SK-N-SH (cell line): ENCODE measurements around the gene TNFSF15. TPM values are rescaled to one million over a fixed set of nuclear protein-coding genes. Genes with fewer than 3 reads are reported as not detected.

Source experiments
- CTCF ChIA-PET: fragments of 300-600, 350-600 bp; formaldehyde crosslinking; extraction: SDS; loops from one replicate; lab custom pipeline; 2021; lab: Yijun Ruan, JAX
- POLR2A ChIA-PET: fragments of 350-600 bp; sonication (Branson Sonifier 250); formaldehyde crosslinking; extraction: SDS; loops from one replicate; lab custom pipeline; 2020; ENCODE audit warnings: antibody characterized with exemption, inconsistent platforms; lab: Yijun Ruan, JAX
- DNase-seq: peaks from one replicate; pipeline ENCODE4 v3.0.0; 2012
- H2AFZ ChIP-seq: fragments of 200-600 bp; sonication (generic); 2 replicates; pipeline ENCODE4 v1.8.1; 2016; ENCODE audit warnings: antibody characterized with exemption, mild to moderate bottlenecking, low read depth
- H3F3A ChIP-seq: fragments of 200-600 bp; sonication (generic); replicated peaks from 2 replicates; pipeline ENCODE3; 2016; ENCODE audit warnings: antibody characterized with exemption, mild to moderate bottlenecking; ENCODE audit not compliant: insufficient read depth
- H3K27ac ChIP-seq, 2 experiments: fragments of 200-500 bp in 1 of 2; fragments of 200-600 bp in 1 of 2; sonication (Bioruptor generic) in 1 of 2; sonication (generic), shearing (Covaris generic) in 1 of 2; 2 replicates each; pipeline versions ENCODE4 v1.5.1 to v1.6.1; 2014 to 2016; ENCODE audit warnings: low read depth in 2 of 2, inconsistent platforms in 1 of 2, low read length in 1 of 2, mild to moderate bottlenecking in 1 of 2, mixed read lengths in 1 of 2
- H3K27me3 ChIP-seq: fragments of 200-600 bp; sonication (generic), shearing (Covaris generic); 2 replicates; pipeline ENCODE4 v1.6.1; 2016; ENCODE audit warnings: mixed run types; ENCODE audit not compliant: insufficient read depth
- H3K36me3 ChIP-seq, 2 experiments: fragments of 200-500 bp in 1 of 2; fragments of 200-600 bp in 1 of 2; sonication (Bioruptor generic) in 1 of 2; sonication (generic) in 1 of 2; replicated peaks in 1 of 2; 2 replicates each; pipeline versions ENCODE3 to v1.5.1; 2014 to 2016; ENCODE audit warnings: low read length in 1 of 2, mild to moderate bottlenecking in 1 of 2; ENCODE audit not compliant: insufficient read depth in 2 of 2, control insufficient read depth in 1 of 2
- H3K4me1 ChIP-seq, 2 experiments: fragments of 200-500 bp in 1 of 2; fragments of 200-600 bp in 1 of 2; sonication (Bioruptor generic) in 1 of 2; sonication (generic), shearing (Covaris generic) in 1 of 2; 2 replicates each; pipeline versions ENCODE4 v1.5.1 to v1.6.1; 2014 to 2016; ENCODE audit warnings: low read depth in 1 of 2, low read length in 1 of 2, mixed run types in 1 of 2; ENCODE audit not compliant: insufficient read depth in 2 of 2, control insufficient read depth in 1 of 2
- H3K4me2 ChIP-seq: fragments of 200-600 bp; sonication (generic), shearing (Covaris generic); 2 replicates; pipeline ENCODE4 v1.6.1; 2017; ENCODE audit warnings: mixed run types
- H3K4me3 ChIP-seq, 2 experiments: fragments of 200-500 bp in 1 of 2; fragments of 200-600 bp in 1 of 2; sonication (Bioruptor generic) in 1 of 2; sonication (generic), shearing (Covaris generic) in 1 of 2; 2 replicates each; pipeline versions ENCODE4 v1.5.1 to v1.8.1; 2014 to 2016; ENCODE audit warnings: low read depth in 2 of 2, inconsistent platforms in 1 of 2, low read length in 1 of 2, mild to moderate bottlenecking in 1 of 2, mixed read lengths in 1 of 2, moderate library complexity in 1 of 2
- H3K79me2 ChIP-seq: fragments of 200-600 bp; sonication (generic); 2 replicates; pipeline ENCODE4 v1.8.1; 2017; ENCODE audit warnings: mild to moderate bottlenecking; ENCODE audit not compliant: insufficient read depth
- H3K9ac ChIP-seq: fragments of 200-600 bp; sonication (generic); 2 replicates; pipeline ENCODE4 v1.6.1; 2017; ENCODE audit warnings: mixed run types
- H3K9me2 ChIP-seq: fragments of 200-600 bp; sonication (generic); 2 replicates; pipeline ENCODE4 v1.6.1; 2017; ENCODE audit warnings: mixed run types
- H3K9me3 ChIP-seq: fragments of 200-600 bp; sonication (generic); 2 replicates; pipeline ENCODE4 v1.6.1; 2017; ENCODE audit warnings: mixed run types, mild to moderate bottlenecking, moderate library complexity
- H4K20me1 ChIP-seq: fragments of 200-600 bp; sonication (generic); 2 replicates; pipeline ENCODE4 v1.6.1; 2017; ENCODE audit warnings: mild to moderate bottlenecking, mixed run types; ENCODE audit not compliant: insufficient read depth
- CHD2 ChIP-seq: fragments of 150-350 bp; IDR thresholded peaks from 2 replicates; pipeline ENCODE4 v1.6.1; 2018; ENCODE audit warnings: low read length; ENCODE audit not compliant: partially characterized antibody
- EP300 ChIP-seq, 2 experiments: IDR thresholded peaks; 2 replicates each; pipeline versions ENCODE4 v1.4.0 to v1.6.1; 2012; ENCODE audit warnings: borderline replicate concordance in 1 of 2, low read depth in 1 of 2, low read length in 1 of 2
- EZH2phosphoT487 ChIP-seq: fragments of 200-600 bp; sonication (generic); IDR thresholded peaks from 2 replicates; pipeline ENCODE4 v1.6.1; 2017; ENCODE audit warnings: low read depth, mixed run types, mild to moderate bottlenecking, antibody characterized with exemption, moderate library complexity, borderline replicate concordance
- FOXJ3 ChIP-seq: sonication (generic); formaldehyde crosslinking; IDR thresholded peaks from 2 replicates; pipeline ENCODE4 v1.5.1; 2020; ENCODE audit warnings: mild to moderate bottlenecking, missing genetic modification reagents
- GABPA ChIP-seq: IDR thresholded peaks from 2 replicates; pipeline ENCODE4 v1.4.0; 2012; ENCODE audit warnings: low read depth, mild to moderate bottlenecking
- JUND ChIP-seq: IDR thresholded peaks from 2 replicates; pipeline ENCODE4 v1.4.0; 2012
- MEF2A ChIP-seq: IDR thresholded peaks from 2 replicates; pipeline ENCODE4 v1.4.0; 2012; ENCODE audit warnings: low read depth, borderline replicate concordance
- NFIC ChIP-seq: IDR thresholded peaks from 2 replicates; pipeline ENCODE4 v1.4.0; 2012; ENCODE audit warnings: borderline replicate concordance
- RAD21 ChIP-seq: IDR thresholded peaks from 2 replicates; pipeline ENCODE4 v1.6.1; 2012; ENCODE audit warnings: mild to moderate bottlenecking, low read length
- SIN3A ChIP-seq: IDR thresholded peaks from 2 replicates; pipeline ENCODE4 v1.6.1; 2012; ENCODE audit warnings: low read depth, mild to moderate bottlenecking, low read length, moderate library complexity, borderline replicate concordance
- SMC3 ChIP-seq: IDR thresholded peaks from 2 replicates; pipeline ENCODE4 v1.6.1; 2012; ENCODE audit warnings: low read depth, low read length, improper control_type of control experiment
- TAF1 ChIP-seq: IDR thresholded peaks from 2 replicates; pipeline ENCODE4 v1.6.1; 2012; ENCODE audit warnings: low read depth, mild to moderate bottlenecking, low read length, moderate library complexity, borderline replicate concordance
- ZBTB33 ChIP-seq: IDR thresholded peaks from 2 replicates; pipeline ENCODE4 v1.4.0; 2012; ENCODE audit warnings: low read depth, borderline replicate concordance
- WGBS: methylation state at CpG from one replicate; pipeline ENCODE4 v1.1.6; 2017; ENCODE audit warnings: low lambda C conversion rate; 5-methylcytosine and 5-hydroxymethylcytosine counted together
- polyA plus RNA-seq, 3 experiments: library from polyadenylated mRNA; depleted of rRNA; stranded (reverse); fragments of >200 nt; gene quantifications; 2 replicates each; pipeline ENCODE4 v1.2.3, GENCODE V29; 2012
- TF ChIP-seq, protein P1 (sequence below): IDR thresholded peaks from 2 replicates; pipeline ENCODE4 v1.4.0; 2012; ENCODE audit warnings: low read depth
- TF ChIP-seq, protein P2 (sequence below): IDR thresholded peaks from 2 replicates; pipeline ENCODE4; 2012
- TF ChIP-seq, protein P3 (sequence below): fragments of 150-350 bp; IDR thresholded peaks from 2 replicates; pipeline ENCODE4 v1.6.1; 2017; ENCODE audit warnings: antibody characterized with exemption, low read length, low read depth, borderline replicate concordance

Gene TNFSF15
- polyA plus RNA-seq, 1 of the 3 experiments (the other 2 are of a cell fraction): 0.64 TPM

GRCh38 chr9:114853071-114853855, 47.4 kb upstream of the TNFSF15 start:
- Histone ChIP-seq H4K20me1 (no peaks in the 10 kb centered on the region), H2AFZ (no peak overlapping the region), H3K27me3 (no peaks in the 10 kb centered on the region), H3F3A (peaks cover 15% of the 10 kb centered on the region), H3K9me3 (no peaks in the 10 kb centered on the region), H3K9ac (no peak overlapping the region), H3K9me2 (no peaks in the 10 kb centered on the region), H3K36me3 (no peaks in the 10 kb centered on the region), H3K79me2 (no peaks in the 10 kb centered on the region), H3K4me3 (no peak overlapping the region), H3K4me2 (no peak overlapping the region), H3K4me1 (peaks cover 0 to 21% of the 10 kb centered on the region in 2 experiments; a peak in 3 of 4 replicates), H3K27ac (no peak overlapping the region)
- POLR2A ChIA-PET: no interaction called here
- no peak for DNase-seq
- CTCF ChIA-PET: no interaction called here
- 51% methylated on average over 3 of the region's 3 CpGs for WGBS
- TF ChIP-seq, protein P1, sequence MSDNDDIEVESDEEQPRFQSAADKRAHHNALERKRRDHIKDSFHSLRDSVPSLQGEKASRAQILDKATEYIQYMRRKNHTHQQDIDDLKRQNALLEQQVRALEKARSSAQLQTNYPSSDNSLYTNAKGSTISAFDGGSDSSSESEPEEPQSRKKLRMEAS: no peak
- TF ChIP-seq TAF1 (no peak), MEF2A (no peak), SIN3A (no peak), JUND (no peak), EP300 (IDR thresholded peaks at IDR 0.05; ENCODE audit: borderline replicate concordance in 1 of 2, low read depth in 1 of 2, low read length in 1 of 2) (no peak), CHD2 (no peak), NFIC (no peak), SMC3 (no peak), EZH2phosphoT487 (no peak), FOXJ3 (CRISPR knock-in tag) (no peak), RAD21 (no peak), ZBTB33 (no peak), GABPA (no peak)
- TF ChIP-seq, protein P2, sequence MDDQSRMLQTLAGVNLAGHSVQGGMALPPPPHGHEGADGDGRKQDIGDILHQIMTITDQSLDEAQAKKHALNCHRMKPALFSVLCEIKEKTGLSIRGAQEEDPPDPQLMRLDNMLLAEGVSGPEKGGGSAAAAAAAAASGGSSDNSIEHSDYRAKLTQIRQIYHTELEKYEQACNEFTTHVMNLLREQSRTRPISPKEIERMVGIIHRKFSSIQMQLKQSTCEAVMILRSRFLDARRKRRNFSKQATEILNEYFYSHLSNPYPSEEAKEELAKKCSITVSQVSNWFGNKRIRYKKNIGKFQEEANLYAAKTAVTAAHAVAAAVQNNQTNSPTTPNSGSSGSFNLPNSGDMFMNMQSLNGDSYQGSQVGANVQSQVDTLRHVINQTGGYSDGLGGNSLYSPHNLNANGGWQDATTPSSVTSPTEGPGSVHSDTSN: no peak
- TF ChIP-seq, protein P3, sequence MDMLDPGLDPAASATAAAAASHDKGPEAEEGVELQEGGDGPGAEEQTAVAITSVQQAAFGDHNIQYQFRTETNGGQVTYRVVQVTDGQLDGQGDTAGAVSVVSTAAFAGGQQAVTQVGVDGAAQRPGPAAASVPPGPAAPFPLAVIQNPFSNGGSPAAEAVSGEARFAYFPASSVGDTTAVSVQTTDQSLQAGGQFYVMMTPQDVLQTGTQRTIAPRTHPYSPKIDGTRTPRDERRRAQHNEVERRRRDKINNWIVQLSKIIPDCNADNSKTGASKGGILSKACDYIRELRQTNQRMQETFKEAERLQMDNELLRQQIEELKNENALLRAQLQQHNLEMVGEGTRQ: no peak
